ENCODE measurements around the gene SLC6A18.

Gene SLC6A18

GRCh38 chr5:1184481-1184880, 40.7 kb upstream of the SLC6A18 start:
- TF ChIP-seq CTCF (IDR thresholded peaks at IDR 0.05; ENCODE audit: extremely low read depth, missing control alignments) = no peak

GRCh38 chr5:1185038-1185627, 40.0 kb upstream of the SLC6A18 start:
- no peak for TF ChIP-seq CTCF (IDR thresholded peaks at IDR 0.05; ENCODE audit: extremely low read depth, missing control alignments)
- DNase-seq (ENCODE audit: low spot score) = no peak

More at GRCh38 chr5:1184481-1184880, 40.7 kb upstream of the SLC6A18 start:
- DNase-seq (ENCODE audit: low spot score) = no peak

GRCh38 chr5:1185629-1186350, 39.4 kb upstream of the SLC6A18 start:
- DNase-seq (ENCODE audit: low spot score) = no peak
- no peak for TF ChIP-seq CTCF (IDR thresholded peaks at IDR 0.05; ENCODE audit: extremely low read depth, missing control alignments)

- TF ChIP-seq CTCF (IDR thresholded peaks at IDR 0.05; ENCODE audit: extremely low read depth, missing control alignments) = no peak
- no peak for DNase-seq (ENCODE audit: low spot score)
Observed at GRCh38 chr5:1186351-1187233, 38.6 kb upstream of the SLC6A18 start.

GRCh38 chr5:1187234-1187949, 37.8 kb upstream of the SLC6A18 start:
- TF ChIP-seq CTCF (IDR thresholded peaks at IDR 0.05; ENCODE audit: extremely low read depth, missing control alignments) = no peak
- no peak for DNase-seq (ENCODE audit: low spot score)

GRCh38 chr5:1187950-1188334, 37.2 kb upstream of the SLC6A18 start:
- TF ChIP-seq CTCF (IDR thresholded peaks at IDR 0.05; ENCODE audit: extremely low read depth, missing control alignments) = no peak
- no peak for DNase-seq (ENCODE audit: low spot score)

Data from GM20000 (cell line).